Middle frontal gyrus (tissue), 1 donor: ENCODE measurements around the gene ANP32D.
"Not testable (repeated sequence)": the region's sequence is repeated elsewhere in the genome, so short reads cannot be mapped to it uniquely, and the experiment has no call there.

Experiments used
- DNase-seq: peaks from one replicate; pipeline ENCODE4 v3.0.0-alpha.2; 2015; ENCODE audit warnings: low spot score; ENCODE audit errors: extremely low spot score

ANP32D gene

DNA sequence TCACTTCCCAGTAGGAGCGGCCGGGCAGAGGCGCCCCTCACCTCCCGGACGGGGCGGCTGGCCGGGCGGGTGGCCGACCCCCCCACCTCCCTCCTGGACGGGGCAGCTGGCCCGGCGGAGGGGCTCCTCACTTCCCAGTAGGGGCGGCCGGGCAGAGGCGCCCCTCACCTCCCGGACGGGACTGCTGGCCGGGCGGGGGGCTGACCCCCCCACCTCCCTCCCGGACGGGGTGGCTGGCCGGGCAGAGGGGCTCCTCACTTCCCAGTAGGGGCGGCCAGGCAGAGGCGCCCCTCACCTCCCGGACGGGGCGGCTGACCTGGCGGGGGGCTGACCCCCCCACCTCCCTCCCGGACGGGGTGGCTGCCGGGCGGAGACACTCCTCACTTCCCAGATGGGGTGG, 27.9 kb downstream of the ANP32D start:
- DNase-seq = not testable (repeated sequence)

DNA sequence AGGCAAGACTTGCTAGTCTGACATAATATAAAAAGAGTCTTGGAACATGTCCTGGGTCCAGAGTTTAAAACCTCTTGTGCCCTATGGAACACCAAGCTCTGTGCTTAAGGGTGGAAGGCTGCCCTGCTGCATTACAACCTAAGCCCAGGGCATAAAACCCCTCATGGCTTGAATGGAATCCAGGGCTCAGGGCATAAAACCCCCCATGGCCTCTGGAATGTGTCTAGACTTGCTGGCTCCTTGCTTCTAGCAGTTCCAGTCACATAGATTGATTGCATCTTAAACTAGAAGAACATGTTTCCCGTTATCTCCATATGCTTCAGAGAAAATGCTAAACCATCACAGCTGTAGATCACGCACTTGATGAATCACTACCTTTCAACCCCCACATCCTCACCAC, 34.5 kb downstream of the ANP32D start:
- not testable (repeated sequence) for DNase-seq

GRCh38 chr12:48508987-48509386, 36.6 kb downstream of the ANP32D start:
- no peak for DNase-seq

GRCh38 chr12:48510111-48510510, 37.8 kb downstream of the ANP32D start:
- DNase-seq = no peak

DNA sequence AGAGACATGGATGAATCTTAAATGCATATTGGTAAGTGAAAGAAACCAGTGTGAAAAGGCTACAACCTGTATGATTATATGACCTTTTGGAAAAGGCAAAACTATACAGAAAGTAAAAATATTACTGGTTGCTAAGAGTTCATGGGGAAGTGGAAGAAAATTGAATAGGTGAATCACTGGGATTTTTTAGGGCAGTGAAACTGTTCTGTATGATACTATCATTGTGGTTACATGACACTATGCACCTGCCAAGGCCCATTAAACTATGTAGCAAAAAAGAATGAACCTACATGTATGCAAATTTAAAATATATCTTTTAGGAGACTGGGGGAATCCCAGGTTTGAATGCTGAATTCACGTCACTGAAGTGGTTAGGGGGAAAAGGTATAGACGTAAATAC, 40.5 kb downstream of the ANP32D start:
- no peak for DNase-seq

DNA sequence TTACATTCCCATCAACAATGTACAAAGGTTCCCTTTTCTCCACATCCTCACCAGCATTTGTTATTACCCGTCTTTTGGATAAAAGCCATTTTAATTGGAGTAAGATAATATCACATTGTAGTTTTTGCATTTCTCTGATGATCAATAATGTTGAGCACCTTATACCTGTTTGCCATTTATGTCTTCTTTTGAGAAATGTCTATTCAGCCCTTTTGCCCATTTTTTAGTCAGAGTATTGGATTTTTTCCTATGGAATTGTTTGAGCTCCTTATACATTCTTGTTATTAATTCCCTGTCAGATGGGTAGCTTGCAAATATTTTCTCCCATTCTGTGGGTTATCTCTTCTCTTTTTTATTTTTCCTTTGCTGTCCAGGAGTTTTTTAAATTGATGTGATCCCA, 42.4 kb downstream of the ANP32D start:
- DNase-seq = no peak

DNA sequence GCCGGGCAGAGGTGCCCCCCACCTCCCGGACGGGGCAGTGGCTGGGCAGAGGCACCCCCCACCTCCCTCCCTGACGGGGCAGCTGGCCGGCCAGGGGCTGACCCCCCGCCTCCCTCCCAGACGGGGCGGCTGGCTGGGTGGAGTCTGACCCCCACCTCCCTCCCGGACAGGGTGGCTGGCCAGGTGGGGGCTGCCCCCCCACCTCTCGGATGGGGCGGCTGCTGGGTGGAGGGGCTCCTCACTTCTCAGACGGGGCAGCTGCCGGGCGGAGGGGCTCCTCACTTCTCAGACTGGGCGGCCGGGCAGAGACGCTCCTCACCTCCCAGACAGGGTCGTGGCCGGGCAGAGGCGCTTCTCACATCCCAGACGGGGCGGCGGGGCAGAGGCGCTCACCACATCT, 48.0 kb downstream of the ANP32D start:
- not testable (repeated sequence) for DNase-seq
